ENCODE data around the gene KPNA2.
"Not testable (repeated sequence)": the region's sequence is repeated elsewhere in the genome, so short reads cannot be mapped to it uniquely, and the experiment has no call there.

Gene KPNA2

GRCh38 chr17:68057531-68057952 lies 22.0 kb downstream of the KPNA2 start:
- DNase-seq (ENCODE audit: low spot score): no peak
- TF ChIP-seq CTCF (IDR thresholded peaks at IDR 0.05; ENCODE audit: extremely low read depth, missing control alignments): peak; percentile 14

GRCh38 chr17:68060336-68060735 lies 24.8 kb downstream of the KPNA2 start:
- TF ChIP-seq CTCF (IDR thresholded peaks at IDR 0.05; ENCODE audit: extremely low read depth, missing control alignments): no peak
- no peak for DNase-seq (ENCODE audit: low spot score)

- DNase-seq (ENCODE audit: low spot score): no peak
- no peak for TF ChIP-seq CTCF (IDR thresholded peaks at IDR 0.05; ENCODE audit: extremely low read depth, missing control alignments)
These were observed 26.2 kb downstream of the KPNA2 start for GRCh38 chr17:68061512-68062313.

GRCh38 chr17:68065366-68065765 lies 29.8 kb downstream of the KPNA2 start:
- not testable (repeated sequence) for DNase-seq (ENCODE audit: low spot score)

- DNase-seq (ENCODE audit: low spot score): not testable (repeated sequence)
These were observed 33.0 kb downstream of the KPNA2 start for GRCh38 chr17:68068512-68068911.

GRCh38 chr17:68070582-68071444 lies 35.3 kb downstream of the KPNA2 start:
- not testable (repeated sequence) for DNase-seq (ENCODE audit: low spot score)

GRCh38 chr17:68074279-68074678 lies 38.7 kb downstream of the KPNA2 start:
- TF ChIP-seq CTCF (IDR thresholded peaks at IDR 0.05; ENCODE audit: extremely low read depth, missing control alignments): no peak

GRCh38 chr17:68075953-68076607 lies 40.5 kb downstream of the KPNA2 start:
- DNase-seq (ENCODE audit: low spot score): not testable (repeated sequence)

More at GRCh38 chr17:68074279-68074678, 38.7 kb downstream of the KPNA2 start:
- DNase-seq (ENCODE audit: low spot score): no peak

- DNase-seq (ENCODE audit: low spot score): not testable (repeated sequence)
These were observed 42.0 kb downstream of the KPNA2 start for GRCh38 chr17:68077498-68077897.

Data from GM20000 (cell line).